ENCODE results near the gene UBE2D1. TPM values are rescaled to one million over a fixed set of nuclear protein-coding genes. Genes with fewer than 3 reads are reported as not detected.

UBE2D1 gene
- total and polyA plus RNA-seq, 4 experiments from 2014 or later, result 13.4 to 23.4 (median 17.2) TPM

Other genes starting within 250 kb of the UBE2D1 start
- gene IPMK, start 67.1 kb upstream of the UBE2D1 start, total RNA-seq, result 1 to 10 TPM; 6.1 to 6.5 TPM
- 1 to 10 TPM; 1.2 to 2.0 TPM for gene IPMK, start 67.1 kb upstream of the UBE2D1 start, polyA plus RNA-seq
- 10 to 100 TPM; 13.7 to 15.8 TPM for gene CISD1, start 65.8 kb upstream of the UBE2D1 start, total RNA-seq
- 10 to 100 TPM; 48.9 to 61.1 TPM for gene CISD1, start 65.8 kb upstream of the UBE2D1 start, polyA plus RNA-seq
- gene TFAM, start 50.4 kb downstream of the UBE2D1 start, total RNA-seq, result 10 to 100 TPM; 45.6 to 52.1 TPM
- gene TFAM, start 50.4 kb downstream of the UBE2D1 start, polyA plus RNA-seq, result 10 to 100 TPM; 28.5 to 42.6 TPM
- gene BICC1, start 177.9 kb downstream of the UBE2D1 start, total RNA-seq, result not detected
- gene BICC1, start 177.9 kb downstream of the UBE2D1 start, polyA plus RNA-seq, result not detected

All from CD4-positive, alpha-beta memory T cell (primary cell).